ENCODE results near the gene ASGR2. TPM values are rescaled to one million over a fixed set of nuclear protein-coding genes. Genes with fewer than 3 reads are reported as not detected.
A peak's percentile ranks its signal among the peaks of the same experiment; 100 is the strongest.

Gene ASGR2
- total RNA-seq, 2 experiments from 2014 or later, result 0.20 to 0.36 TPM

- Mint-ChIP-seq H3K27me3 (peaks cover 12% of the 10 kb centered on the region), H3K4me3 (no peak overlapping the region), H3K27ac (no peak overlapping the region), H3K9me3 (no peaks in the 10 kb centered on the region), H3K36me3 (ENCODE audit: low read depth) (no peaks in the 10 kb centered on the region), H3K4me1 (ENCODE audit: low read depth) (peaks cover 16% of the 10 kb centered on the region)
- ChIA-PET POLR2A (interaction anchor here (1.3 to 4.5 kb wide), 4 partner anchors 85 to 227 kb away, joined by 3 to 40 read pairs (median 4); partner anchors contain the start of gene SLC16A13), CTCF (interaction anchor here (1.2 to 7.2 kb wide), 7 partner anchors 8 to 226 kb away, joined by 3 to 77 read pairs (median 7); no protein-coding TSS in a partner anchor)
- ATAC-seq (ENCODE audit: poor library complexity) (no peak), DNase-seq (peak in 2 of 14 experiments; percentile 37 to 43)
- intact Hi-C loops (cut with DNase I, micrococcal nuclease), result loop anchor here (2.0 kb wide), 2 partner anchors 159 to 225 kb away; no protein-coding TSS in a partner anchor
- Histone ChIP-seq H3K36me3 (ENCODE audit: insufficient read depth, low read length) (no peaks in the 10 kb centered on the region), H3K4me3 (ENCODE audit: low read length) (peak overlapping the region; percentile 19), H3K27ac (ENCODE audit: low read depth in 1 of 2, low read length in 2 of 2) (no peak overlapping the region), H3K9me3 (ENCODE audit: control insufficient read depth in 1 of 2, insufficient read depth in 1 of 2, low read length in 2 of 2) (no peaks in the 10 kb centered on the region), H3K27me3 (ENCODE audit: control insufficient read depth in 1 of 2, insufficient read depth in 2 of 2, low read length in 2 of 2) (peaks cover 0 to 7% of the 10 kb centered on the region in 2 experiments), H3K4me1 (ENCODE audit: insufficient read depth, low read length) (peaks cover 23% of the 10 kb centered on the region)
- TF ChIP-seq CTCF (IDR thresholded peaks at IDR 0.05), result no peak
These were observed 22.7 kb upstream of the ASGR2 start for GRCh38 chr17:7137171-7137943.

DNA sequence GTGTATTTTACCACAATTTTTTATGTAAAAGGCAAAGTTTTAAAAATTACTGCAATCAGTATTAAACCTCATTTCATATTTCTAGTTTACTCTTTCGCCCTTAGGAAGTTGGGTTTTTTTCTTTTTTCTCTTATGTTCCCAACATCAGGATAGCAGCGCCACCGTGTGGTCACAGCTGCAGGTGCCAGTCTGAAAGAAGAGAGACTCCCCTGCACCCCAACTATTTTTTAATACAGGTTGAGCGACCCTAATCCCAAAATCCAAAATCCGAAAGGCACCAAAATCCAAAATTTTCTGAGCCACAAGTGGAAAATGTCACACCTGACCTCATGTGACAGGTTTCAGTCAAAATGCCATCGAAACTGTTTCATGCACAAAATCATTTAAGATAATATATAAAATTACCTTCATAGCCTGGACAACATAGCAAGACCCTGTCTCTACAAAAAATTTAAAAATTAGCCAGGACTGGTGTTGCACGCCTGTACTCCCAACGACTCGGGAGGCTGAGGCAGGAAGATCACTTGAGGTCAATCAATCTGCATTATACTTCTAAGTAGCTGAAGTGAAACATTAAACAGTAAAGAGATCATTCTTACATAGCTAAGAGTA lies 21.8 kb upstream of the ASGR2 start:
- H3K9me3 Mint-ChIP-seq, result no peaks in the 10 kb centered on the region
- ATAC-seq (ENCODE audit: poor library complexity) (no peak), DNase-seq (peak; percentile 67 to 92 (median 78))
- H3K27me3 Mint-ChIP-seq, result peaks cover 8% of the 10 kb centered on the region
- H3K9me3 ChIP-seq (ENCODE audit: control insufficient read depth in 1 of 2, insufficient read depth in 1 of 2, low read length in 2 of 2), result no peaks in the 10 kb centered on the region
- CTCF ChIA-PET, result interaction anchor here (1.0 to 7.2 kb wide), 9 partner anchors 9 to 225 kb away, joined by 3 to 77 read pairs (median 6); no protein-coding TSS in a partner anchor
- H3K27me3 ChIP-seq (ENCODE audit: control insufficient read depth in 1 of 2, insufficient read depth in 2 of 2, low read length in 2 of 2), result peaks cover 0 to 7% of the 10 kb centered on the region in 2 experiments
- H3K4me3 ChIP-seq (ENCODE audit: low read length), result no peak overlapping the region
- no peak overlapping the region for H3K27ac ChIP-seq (ENCODE audit: low read depth in 1 of 2, low read length in 2 of 2)
- peak; percentile 94 for TF ChIP-seq CTCF (IDR thresholded peaks at IDR 0.05)
- no peak overlapping the region for H3K4me3 Mint-ChIP-seq
- intact Hi-C loops (cut with DNase I, micrococcal nuclease), result loop anchor here (1.0 to 2.0 kb wide), 6 partner anchors 84 to 224 kb away; no protein-coding TSS in a partner anchor
- peaks cover 30% of the 10 kb centered on the region for H3K4me1 ChIP-seq (ENCODE audit: insufficient read depth, low read length)
- peaks cover 24% of the 10 kb centered on the region for H3K4me1 Mint-ChIP-seq (ENCODE audit: low read depth)
- peak overlapping the region; percentile 18 for H3K27ac Mint-ChIP-seq
- no peaks in the 10 kb centered on the region for H3K36me3 Mint-ChIP-seq (ENCODE audit: low read depth)
- H3K36me3 ChIP-seq (ENCODE audit: insufficient read depth, low read length), result no peaks in the 10 kb centered on the region
- POLR2A ChIA-PET, result interaction anchor here (1.3 to 4.5 kb wide), 4 partner anchors 84 to 226 kb away, joined by 3 to 40 read pairs (median 4); partner anchors contain the start of gene SLC16A13

- no peak overlapping the region for H3K4me3 Mint-ChIP-seq
These were observed 19.3 kb upstream of the ASGR2 start for GRCh38 chr17:7133916-7134315.

More at GRCh38 chr17:7133916-7134315, 19.3 kb upstream of the ASGR2 start:
- ChIA-PET POLR2A (interaction anchor here (1.2 to 3.2 kb wide), 4 partner anchors 82 to 104 kb away, joined by 4 to 51 read pairs (median 6); partner anchors contain the start of gene SLC16A13), CTCF (interaction anchor here (0.9 to 7.2 kb wide), 6 partner anchors 44 to 93 kb away, joined by 3 to 77 read pairs (median 6); no protein-coding TSS in a partner anchor)
- H3K9me3 ChIP-seq (ENCODE audit: control insufficient read depth in 1 of 2, insufficient read depth in 1 of 2, low read length in 2 of 2), result no peaks in the 10 kb centered on the region
- TF ChIP-seq CTCF (IDR thresholded peaks at IDR 0.05), result no peak
- no peaks in the 10 kb centered on the region for H3K9me3 Mint-ChIP-seq
- ATAC-seq (ENCODE audit: poor library complexity) (no peak), DNase-seq (no peak)
- H3K27me3 Mint-ChIP-seq, result peaks cover 4% of the 10 kb centered on the region
- H3K27ac ChIP-seq (ENCODE audit: low read depth in 1 of 2, low read length in 2 of 2), result no peak overlapping the region
- H3K4me3 ChIP-seq (ENCODE audit: low read length), result no peak overlapping the region
- H3K36me3 ChIP-seq (ENCODE audit: insufficient read depth, low read length), result no peaks in the 10 kb centered on the region
- peaks cover 0 to 4% of the 10 kb centered on the region in 2 experiments for H3K27me3 ChIP-seq (ENCODE audit: control insufficient read depth in 1 of 2, insufficient read depth in 2 of 2, low read length in 2 of 2)
- peak overlapping the region; percentile 88 for H3K27ac Mint-ChIP-seq
- H3K4me1 Mint-ChIP-seq (ENCODE audit: low read depth), result peaks cover 29% of the 10 kb centered on the region
- intact Hi-C loops (cut with DNase I, micrococcal nuclease), result no loop called here
- peaks cover 31% of the 10 kb centered on the region for H3K4me1 ChIP-seq (ENCODE audit: insufficient read depth, low read length)
- no peaks in the 10 kb centered on the region for H3K36me3 Mint-ChIP-seq (ENCODE audit: low read depth)

All from CD4-positive, alpha-beta T cell (primary cell).